Pancreas (tissue), 10 donors: ENCODE measurements around the gene SNRPF. TPM values are rescaled to one million over a fixed set of nuclear protein-coding genes. Genes with fewer than 3 reads are reported as not detected.

Source experiments
- ATAC-seq, 4 donors: fragments of 200-7000 bp; cut with Tn5 transposase; one replicate each; pipeline versions ENCODE4 v1.8.0 to v1.9.1; 2020; ENCODE audit warnings: mild to moderate bottlenecking in 4 of 4, moderate library complexity in 4 of 4
- DNase-seq, 6 donors: peaks; one replicate each; pipeline ENCODE4 v3.0.0-alpha.2; 2020
- FAIRE-seq: peaks from 2 replicates; lab custom pipeline; 2012; peaks lifted over from hg19 to GRCh38; lab: Jason Lieb, UNC
- H3K27ac ChIP-seq, 4 donors: fragments of 200-600 bp; sonication (generic); 1 replicate in 3 of 4; 2 replicates in 1 of 4; pipeline versions ENCODE4 v1.5.0 to v1.8.0; 2020
- H3K27me3 ChIP-seq, 4 donors: fragments of 200-600 bp; one replicate each; pipeline ENCODE4 v1.8.0; 2021
- H3K36me3 ChIP-seq, 3 donors: fragments of 200-600 bp; sonication (generic) in 1 of 3; one replicate each; pipeline versions ENCODE4 v1.5.0 to v1.8.0; 2020 to 2021
- H3K4me1 ChIP-seq, 3 donors: fragments of 200-600 bp; one replicate each; pipeline ENCODE4 v1.8.0; 2021
- H3K4me3 ChIP-seq, 4 donors: fragments of 200-600 bp; sonication (generic) in 2 of 4; one replicate each; pipeline versions ENCODE4 v1.5.0 to v1.8.0; 2020 to 2021
- H3K9me3 ChIP-seq, 4 donors: fragments of 200-600 bp; one replicate each; pipeline ENCODE4 v1.8.0; 2021
- CTCF ChIP-seq, 4 donors: fragments of 200-600 bp; sonication (generic) in 3 of 4; IDR thresholded peaks; one replicate each; pipeline versions ENCODE4 v1.5.0 to v1.8.0; 2021; ENCODE audit warnings: antibody characterized with exemption in 4 of 4
- WGBS, 2 donors: extraction: QIAGEN DNeasy Blood & Tissue Kit; methylation state at CpG; one replicate each; pipeline ENCODE4 v1.1.7; 2013; 5-methylcytosine and 5-hydroxymethylcytosine counted together
- intact Hi-C, 3 donors: fragments of 100-400 bp; cut with DNase I; formaldehyde crosslinking; loops; one replicate each; pipeline versions ENCODE4 v1.11.1 to v1.14.2; 2022
- polyA plus RNA-seq, 2 donors: library from polyadenylated mRNA; stranded (reverse); fragments of 200-250 nt; gene quantifications; one replicate each; pipeline ENCODE4 v1.2.3, GENCODE V29; 2013
- total RNA-seq, 6 donors: library from RNA; stranded (reverse); fragmentation: NEBNext Ultra II Directional in 4 of 6; extraction: Animal tissue kit (Norgen Biotek cat#: 25700) in 4 of 6; gene quantifications; one replicate each; pipeline versions ENCODE4 v1.2.1 to v1.2.4, GENCODE V29; 2021 to 2023
- donor health status: healthy with polysubstance abuse.
- donor health status: DM: no; HTN: no; CAD: no; lungs with moderate emphysema.
- donor health status: DM: no; HTN: no; CAD: no.
- donor health status: control.
- donor health status: control.
- donor health status: Bipolar disorder and iron deficiency.
- donor health status: DM: yes; HTN: yes; CAD: no.
- donor health status: DM: no; HTN: no; CAD: no.
- donor health status: DM: no; HTN: no; CAD: no.
- donor health status: DM: yes; HTN: yes; CAD: no.

The SNRPF gene
- total and polyA plus RNA-seq, 8 donors, result 4.8 to 21.7 (median 8.1) TPM

GRCh38 chr12:95890958-95891357, 32.2 kb downstream of the SNRPF start:
- 47 to 61% methylated on average over 3 of the region's 3 CpGs for WGBS, 2 donors
- Histone ChIP-seq H3K4me1 (no peaks in the 10 kb centered on the region), H3K27ac (no peak overlapping the region), H3K36me3 (no peaks in the 10 kb centered on the region), H3K9me3 (no peaks in the 10 kb centered on the region), H3K4me3 (no peak overlapping the region), H3K27me3 (peaks cover 0 to 4% (median 0%) of the 10 kb centered on the region in 4 donors)
- TF ChIP-seq CTCF (IDR thresholded peaks at IDR 0.05), result no peak
- DNase-seq (no peak), FAIRE-seq (no peak), ATAC-seq (no peak)
- intact Hi-C loops, result no loop called here

- Histone ChIP-seq H3K36me3 (no peaks in the 10 kb centered on the region), H3K27me3 (peaks cover 0 to 4% (median 0%) of the 10 kb centered on the region in 4 donors), H3K27ac (no peak overlapping the region), H3K4me3 (no peak overlapping the region), H3K4me1 (no peaks in the 10 kb centered on the region), H3K9me3 (no peaks in the 10 kb centered on the region)
- FAIRE-seq (no peak), DNase-seq (no peak), ATAC-seq (no peak)
- intact Hi-C loops, result no loop called here
- TF ChIP-seq CTCF (IDR thresholded peaks at IDR 0.05), result no peak
- 77 to 88% methylated on average over 4 of the region's 4 CpGs for WGBS, 2 donors
These were observed 38.1 kb downstream of the SNRPF start for GRCh38 chr12:95896846-95897245.

GRCh38 chr12:95898081-95898480, 39.3 kb downstream of the SNRPF start:
- Histone ChIP-seq H3K27ac (no peak overlapping the region), H3K9me3 (no peaks in the 10 kb centered on the region), H3K4me1 (no peaks in the 10 kb centered on the region), H3K36me3 (no peaks in the 10 kb centered on the region), H3K4me3 (no peak overlapping the region), H3K27me3 (no peaks in the 10 kb centered on the region)
- TF ChIP-seq CTCF (IDR thresholded peaks at IDR 0.05), result no peak
- ATAC-seq, result no peak
- DNase-seq, result no peak
- intact Hi-C loops, result no loop called here
- 42 to 46% methylated on average over 4 of the region's 4 CpGs for WGBS, 2 donors
- FAIRE-seq, result no peak

- Histone ChIP-seq H3K9me3 (no peaks in the 10 kb centered on the region), H3K27me3 (no peaks in the 10 kb centered on the region), H3K4me1 (no peaks in the 10 kb centered on the region), H3K36me3 (no peaks in the 10 kb centered on the region), H3K27ac (no peak overlapping the region), H3K4me3 (no peak overlapping the region)
- intact Hi-C loops, result no loop called here
- TF ChIP-seq CTCF (IDR thresholded peaks at IDR 0.05), result no peak
- no peak for FAIRE-seq
- no peak for DNase-seq
- no peak for ATAC-seq
These were observed 49.8 kb downstream of the SNRPF start for GRCh38 chr12:95908573-95908972.

GRCh38 chr12:95909871-95910270, 51.1 kb downstream of the SNRPF start:
- intact Hi-C loops, result no loop called here
- no peak for ATAC-seq

More at GRCh38 chr12:95909871-95910270, 51.1 kb downstream of the SNRPF start:
- TF ChIP-seq CTCF (IDR thresholded peaks at IDR 0.05), result no peak
- H3K27me3 ChIP-seq, result no peaks in the 10 kb centered on the region
- H3K36me3 ChIP-seq, result no peaks in the 10 kb centered on the region
- no peak overlapping the region for H3K27ac ChIP-seq
- WGBS, 2 donors, result 85 to 90% methylated on average over 3 of the region's 3 CpGs
- FAIRE-seq (no peak), DNase-seq (no peak)
- no peaks in the 10 kb centered on the region for H3K9me3 ChIP-seq
- no peaks in the 10 kb centered on the region for H3K4me1 ChIP-seq
- no peak overlapping the region for H3K4me3 ChIP-seq

Other genes starting within 250 kb of the SNRPF start
- gene NTN4, start 68.2 kb upstream of the SNRPF start, total RNA-seq, result 10 to 100 TPM; 14.6 to 63.9 (median 22.7) TPM
- 10 to 100 TPM; 15.5 to 18.1 TPM for gene NTN4, start 68.2 kb upstream of the SNRPF start, polyA plus RNA-seq
- not detected for gene CCDC38, start 83.7 kb downstream of the SNRPF start, total RNA-seq
- gene CCDC38, start 83.7 kb downstream of the SNRPF start, polyA plus RNA-seq, result under 1 TPM in 1 of 2 donors, not detected in 1; 0.05 TPM
- gene AMDHD1, start 84.4 kb downstream of the SNRPF start, total RNA-seq, result 1 to 10 TPM in 2 of 6 donors, under 1 TPM in 4; 0.55 to 1.1 (median 0.81) TPM
- gene AMDHD1, start 84.4 kb downstream of the SNRPF start, polyA plus RNA-seq, result 1 to 10 TPM; 1.1 to 1.8 TPM
- gene HAL, start 137.4 kb downstream of the SNRPF start, total RNA-seq, result under 1 TPM in 5 of 6 donors, not detected in 1; 0.08 to 0.70 (median 0.58) TPM
- 1 to 10 TPM in 1 of 2 donors, under 1 TPM in 1; 0.38 to 1.2 TPM for gene HAL, start 137.4 kb downstream of the SNRPF start, polyA plus RNA-seq
- gene LTA4H, start 176.6 kb downstream of the SNRPF start, total RNA-seq, result 10 to 100 TPM; 24.7 to 57.1 (median 36.3) TPM
- gene LTA4H, start 176.6 kb downstream of the SNRPF start, polyA plus RNA-seq, result 10 to 100 TPM; 20.0 to 26.9 TPM